IPS-18a (cell line): ENCODE data around the gene PCYOX1L.

Source experiments
- H3K27ac ChIP-seq: one replicate; pipeline ENCODE4 v1.5.1; 2013; ENCODE audit warnings: low read length
- H3K27me3 ChIP-seq: one replicate; pipeline ENCODE4 v1.6.1; 2013; ENCODE audit warnings: mild to moderate bottlenecking, low read length; ENCODE audit not compliant: control insufficient read depth, insufficient read depth
- H3K36me3 ChIP-seq: one replicate; pipeline ENCODE4 v1.6.1; 2013; ENCODE audit warnings: low read depth, low read length; ENCODE audit not compliant: control insufficient read depth
- H3K4me1 ChIP-seq: one replicate; pipeline ENCODE4 v1.6.1; 2013; ENCODE audit warnings: low read depth, low read length; ENCODE audit not compliant: control insufficient read depth
- H3K4me3 ChIP-seq: one replicate; pipeline ENCODE4 v1.5.1; 2013; ENCODE audit warnings: low read length
- H3K9ac ChIP-seq: one replicate; pipeline ENCODE4 v1.6.1; 2013; ENCODE audit warnings: mild to moderate bottlenecking, low read length, moderate library complexity
- H3K9me3 ChIP-seq: one replicate; pipeline ENCODE4 v1.6.1; 2013; ENCODE audit warnings: low read depth, low read length; ENCODE audit not compliant: control insufficient read depth

The PCYOX1L gene

DNA sequence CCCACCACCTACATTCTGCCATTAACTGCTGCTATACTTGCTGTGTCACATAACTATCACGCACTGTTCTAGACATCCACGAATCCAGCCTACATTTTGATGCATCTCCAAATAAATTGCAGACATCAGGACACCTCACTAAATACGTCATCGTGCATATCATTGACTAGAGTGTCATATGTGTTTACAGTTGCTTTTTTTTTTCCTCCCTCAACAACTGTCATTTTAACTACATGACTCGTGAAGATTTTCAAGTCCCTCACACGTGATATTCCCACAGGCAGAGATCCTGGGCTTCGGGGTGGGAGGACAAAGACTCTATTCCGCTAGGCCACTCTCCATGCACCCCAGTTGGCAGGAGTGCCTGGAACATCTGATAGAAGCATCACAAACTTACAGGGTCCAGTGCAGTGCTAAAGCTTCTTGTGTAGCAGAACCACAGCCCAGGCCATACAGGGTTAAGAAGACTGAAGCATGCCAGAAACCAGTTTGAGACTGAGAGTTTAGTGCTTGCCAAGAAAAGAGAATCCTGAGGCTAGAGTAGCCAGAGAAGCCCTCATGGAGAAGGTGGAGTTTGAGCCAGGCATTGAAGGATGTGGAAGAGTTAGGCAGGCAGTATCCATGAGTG is 1.1 kb downstream of the PCYOX1L start:
- H3K9ac ChIP-seq = no peak overlapping the region
- no peaks in the 10 kb centered on the region for H3K9me3 ChIP-seq
- no peak overlapping the region for H3K27ac ChIP-seq
- H3K4me1 ChIP-seq = peaks cover 9% of the 10 kb centered on the region
- H3K27me3 ChIP-seq = no peaks in the 10 kb centered on the region
- H3K36me3 ChIP-seq = peaks cover 4% of the 10 kb centered on the region
- peak overlapping the region; percentile 81 for H3K4me3 ChIP-seq

DNA sequence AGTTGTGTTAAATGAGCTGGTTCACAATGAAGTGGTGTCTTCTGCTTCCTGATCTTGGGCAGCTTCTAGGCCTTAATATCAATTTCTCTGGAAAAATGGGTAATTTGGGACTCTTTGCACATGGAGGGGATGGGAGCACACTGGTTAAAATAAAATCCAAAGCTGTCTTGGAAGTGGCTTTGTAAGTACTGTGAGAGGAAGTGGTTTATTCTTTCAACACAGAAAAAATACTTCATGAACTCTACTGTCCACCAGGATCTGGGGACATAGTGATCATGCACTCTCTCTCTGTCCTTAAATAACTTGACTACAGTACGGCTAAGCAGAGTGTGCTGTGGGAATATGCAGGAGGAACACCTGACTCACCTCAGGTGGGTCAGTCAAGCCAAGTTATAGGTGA is 2.4 kb downstream of the PCYOX1L start:
- Histone ChIP-seq H3K9ac (no peak overlapping the region), H3K36me3 (peaks cover under 1% of the 10 kb centered on the region), H3K4me3 (no peak overlapping the region), H3K27ac (no peak overlapping the region), H3K9me3 (no peaks in the 10 kb centered on the region), H3K27me3 (no peaks in the 10 kb centered on the region), H3K4me1 (peaks cover 9% of the 10 kb centered on the region)

GRCh38 chr5:149362541-149362940 is 4.7 kb downstream of the PCYOX1L start:
- no peak overlapping the region for H3K4me3 ChIP-seq
- no peak overlapping the region for H3K9ac ChIP-seq
- H3K36me3 ChIP-seq = no peaks in the 10 kb centered on the region
- no peaks in the 10 kb centered on the region for H3K9me3 ChIP-seq
- no peak overlapping the region for H3K27ac ChIP-seq
- H3K27me3 ChIP-seq = no peaks in the 10 kb centered on the region
- peaks cover 4% of the 10 kb centered on the region for H3K4me1 ChIP-seq

- no peaks in the 10 kb centered on the region for H3K36me3 ChIP-seq
- H3K4me1 ChIP-seq = peaks cover 7% of the 10 kb centered on the region
- H3K9me3 ChIP-seq = no peaks in the 10 kb centered on the region
- H3K4me3 ChIP-seq = no peak overlapping the region
- no peaks in the 10 kb centered on the region for H3K27me3 ChIP-seq
- H3K27ac ChIP-seq = no peak overlapping the region
- H3K9ac ChIP-seq = no peak overlapping the region
These were observed 5.5 kb downstream of the PCYOX1L start for GRCh38 chr5:149363358-149363757.

DNA sequence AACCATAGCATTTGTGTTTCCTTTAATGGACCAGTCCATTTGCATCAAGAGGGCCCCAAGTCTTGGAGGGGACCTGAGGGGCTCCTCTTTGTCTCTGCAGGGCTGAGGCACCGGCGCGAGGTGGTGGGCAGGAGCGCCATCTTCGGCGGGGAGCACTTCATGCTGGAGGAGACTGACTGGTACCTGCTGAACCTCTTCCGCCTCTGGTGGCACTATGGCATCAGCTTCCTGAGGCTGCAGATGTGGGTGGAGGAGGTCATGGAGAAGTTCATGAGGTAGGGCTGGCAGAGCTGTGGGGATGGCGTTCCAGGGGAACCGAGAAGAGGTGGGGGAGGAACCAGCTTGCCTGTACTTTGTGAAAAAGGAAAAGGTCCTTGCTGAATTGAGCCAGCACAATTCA is 6.1 kb downstream of the PCYOX1L start:
- no peaks in the 10 kb centered on the region for H3K36me3 ChIP-seq
- H3K9ac ChIP-seq = no peak overlapping the region
- H3K4me1 ChIP-seq = peaks cover 3% of the 10 kb centered on the region
- H3K27me3 ChIP-seq = no peaks in the 10 kb centered on the region
- H3K4me3 ChIP-seq = no peak overlapping the region
- H3K27ac ChIP-seq = no peak overlapping the region
- H3K9me3 ChIP-seq = no peaks in the 10 kb centered on the region

DNA sequence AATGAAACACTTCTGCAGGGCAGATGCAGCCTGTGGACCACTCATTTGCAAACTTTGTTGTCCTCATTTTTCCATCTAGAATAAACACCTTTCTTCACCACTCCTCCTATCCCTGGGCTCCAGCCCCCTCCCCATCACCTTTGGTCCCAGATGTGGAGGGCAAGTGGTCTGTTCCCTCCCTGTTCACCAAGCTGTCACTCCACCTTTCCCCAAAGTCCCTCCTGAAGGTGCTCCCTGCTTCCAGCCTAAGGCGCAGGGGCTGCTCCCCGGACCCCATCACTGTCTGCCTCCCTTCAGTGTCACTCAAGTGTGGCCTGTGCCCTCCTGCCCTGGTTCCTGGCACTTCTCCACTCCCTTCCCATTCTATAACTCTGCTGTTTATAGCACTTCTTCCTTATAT is 6.9 kb downstream of the PCYOX1L start:
- Histone ChIP-seq H3K36me3 (no peaks in the 10 kb centered on the region), H3K4me3 (no peak overlapping the region), H3K27me3 (no peaks in the 10 kb centered on the region), H3K9ac (no peak overlapping the region), H3K4me1 (peaks cover 3% of the 10 kb centered on the region), H3K27ac (no peak overlapping the region), H3K9me3 (no peaks in the 10 kb centered on the region)

- H3K27me3 ChIP-seq = no peaks in the 10 kb centered on the region
- H3K36me3 ChIP-seq = no peaks in the 10 kb centered on the region
- H3K9me3 ChIP-seq = no peaks in the 10 kb centered on the region
- H3K4me1 ChIP-seq = peaks cover 3% of the 10 kb centered on the region
- H3K4me3 ChIP-seq = no peak overlapping the region
- H3K27ac ChIP-seq = no peak overlapping the region
- H3K9ac ChIP-seq = no peak overlapping the region
These were observed 7.6 kb downstream of the PCYOX1L start for GRCh38 chr5:149365418-149365817.

DNA sequence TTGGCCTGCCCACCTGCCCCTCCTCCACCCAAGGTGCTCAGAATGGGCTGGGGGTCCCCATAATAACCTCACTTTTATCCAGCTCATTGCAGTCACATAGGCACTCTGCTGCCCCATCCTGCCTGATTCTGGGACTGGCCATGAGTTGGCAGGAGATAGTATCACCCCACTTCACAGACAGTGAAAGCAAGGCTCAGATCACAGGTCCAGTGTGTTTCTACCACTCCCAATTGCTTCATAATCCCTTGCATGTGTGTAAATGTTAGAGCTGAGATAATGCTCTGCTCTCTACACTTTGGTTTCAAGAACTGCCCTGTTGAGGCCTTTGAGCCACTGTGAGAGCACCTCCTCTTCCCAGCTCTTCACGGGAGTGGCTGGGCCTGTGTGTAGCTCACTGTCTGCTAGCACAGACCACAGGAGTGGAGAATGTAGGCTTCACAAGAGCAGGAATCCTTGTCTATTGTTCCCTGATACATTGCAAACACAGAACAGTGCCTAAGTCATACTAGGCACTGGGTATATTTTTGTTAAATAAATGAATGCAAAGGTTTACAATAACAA is 8.4 kb downstream of the PCYOX1L start:
- peaks cover 3% of the 10 kb centered on the region for H3K4me1 ChIP-seq
- H3K36me3 ChIP-seq = no peaks in the 10 kb centered on the region
- H3K9me3 ChIP-seq = no peaks in the 10 kb centered on the region
- no peak overlapping the region for H3K4me3 ChIP-seq
- H3K9ac ChIP-seq = no peak overlapping the region
- no peak overlapping the region for H3K27ac ChIP-seq
- H3K27me3 ChIP-seq = no peaks in the 10 kb centered on the region

DNA sequence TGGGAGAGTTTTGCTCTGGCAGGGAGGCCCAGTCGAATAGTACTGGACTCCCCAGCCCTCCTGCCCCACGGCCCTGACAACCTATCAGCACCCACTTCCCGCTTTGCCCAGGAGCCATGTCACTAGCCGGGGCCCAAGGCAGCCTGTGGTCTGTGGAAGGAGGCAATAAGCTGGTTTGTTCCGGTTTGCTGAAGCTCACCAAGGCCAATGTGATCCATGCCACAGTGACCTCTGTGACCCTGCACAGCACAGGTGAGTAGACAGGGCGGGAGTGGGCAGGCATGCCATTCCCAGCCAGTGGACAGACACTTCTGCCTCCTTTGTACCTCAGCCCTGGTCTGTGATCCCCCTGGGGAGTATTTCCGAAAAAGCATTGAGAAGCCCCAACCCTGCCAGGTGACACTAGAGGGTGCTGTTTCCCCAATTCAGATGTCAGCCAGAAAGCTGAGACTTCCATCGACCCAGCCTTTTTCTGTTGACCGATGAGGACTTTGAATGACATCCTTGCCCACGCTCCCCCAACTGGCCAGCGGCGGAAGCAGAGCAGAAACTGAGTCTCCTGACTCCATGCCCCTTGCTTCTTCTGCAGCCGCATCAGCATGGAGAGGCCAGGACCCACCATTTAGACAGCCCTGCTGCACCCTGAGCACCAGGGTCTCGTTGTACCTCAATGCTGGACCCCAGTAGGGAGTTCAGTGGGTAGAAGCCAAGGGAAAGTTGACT is 9.6 kb downstream of the PCYOX1L start:
- no peak overlapping the region for H3K27ac ChIP-seq
- no peak overlapping the region for H3K9ac ChIP-seq
- H3K27me3 ChIP-seq = no peaks in the 10 kb centered on the region
- H3K36me3 ChIP-seq = no peaks in the 10 kb centered on the region
- no peak overlapping the region for H3K4me3 ChIP-seq
- H3K4me1 ChIP-seq = peaks cover 3% of the 10 kb centered on the region
- H3K9me3 ChIP-seq = no peaks in the 10 kb centered on the region

- Histone ChIP-seq H3K4me1 (peaks cover 3% of the 10 kb centered on the region), H3K9me3 (no peaks in the 10 kb centered on the region), H3K9ac (no peak overlapping the region), H3K4me3 (no peak overlapping the region), H3K27ac (no peak overlapping the region), H3K27me3 (no peaks in the 10 kb centered on the region), H3K36me3 (no peaks in the 10 kb centered on the region)
These were observed 10.3 kb downstream of the PCYOX1L start for GRCh38 chr5:149367972-149368645.

DNA sequence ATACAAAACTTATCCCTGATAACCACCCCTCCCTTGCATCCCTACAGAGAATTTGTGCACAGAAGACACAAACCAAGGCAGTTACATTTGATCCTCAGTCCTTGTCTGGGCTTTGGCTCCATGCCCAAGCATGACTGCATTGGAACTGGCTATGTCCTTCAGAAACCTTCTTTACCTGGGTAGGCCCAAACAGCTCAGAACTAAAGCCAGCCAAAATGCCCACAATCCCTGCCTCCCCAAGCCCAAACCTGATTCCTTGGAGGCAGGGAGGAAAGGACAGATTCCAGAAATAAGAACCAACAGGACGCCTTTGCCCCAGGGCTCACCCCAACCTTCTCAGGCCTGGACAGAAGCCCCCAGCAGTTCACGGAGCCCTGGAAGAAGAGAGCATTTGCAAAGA is 13.0 kb downstream of the PCYOX1L start:
- Histone ChIP-seq H3K9me3 (no peaks in the 10 kb centered on the region), H3K4me3 (no peak overlapping the region), H3K36me3 (no peaks in the 10 kb centered on the region), H3K27ac (no peak overlapping the region), H3K27me3 (no peaks in the 10 kb centered on the region), H3K9ac (no peak overlapping the region), H3K4me1 (peaks cover 3% of the 10 kb centered on the region)
